DND-41 (cell line): ENCODE data around the gene TMEM232.

ENCODE experiments used
- ATAC-seq: fragments of 200-7000 bp; cut with Tn5 transposase; 3 replicates; pipeline ENCODE4 v1.9.1; 2021; ENCODE audit warnings: low read depth; ENCODE audit not compliant: insufficient read depth
- DNase-seq: peaks from one replicate; pipeline ENCODE4 v3.0.0-alpha.2; 2020
- H2AFZ ChIP-seq: 2 replicates; pipeline ENCODE4 v1.6.0; 2012; ENCODE audit warnings: low read depth, low read length
- H3K27ac ChIP-seq: 2 replicates; pipeline ENCODE4 v1.5.1; 2012; ENCODE audit warnings: low read length, inconsistent platforms
- H3K27me3 ChIP-seq: fragments of 200-600 bp; sonication (generic); 2 replicates; pipeline ENCODE4 v1.6.0; 2012; ENCODE audit warnings: low read length, mild to moderate bottlenecking, inconsistent platforms; ENCODE audit not compliant: insufficient read depth, poor library complexity
- H3K36me3 ChIP-seq: 2 replicates; pipeline ENCODE4 v1.5.1; 2012; ENCODE audit warnings: low read length, inconsistent platforms; ENCODE audit not compliant: insufficient read depth
- H3K4me1 ChIP-seq: 2 replicates; pipeline ENCODE4 v1.5.1; 2012; ENCODE audit warnings: mild to moderate bottlenecking, low read length; ENCODE audit not compliant: insufficient read depth
- H3K4me2 ChIP-seq: 2 replicates; pipeline ENCODE4 v1.6.0; 2012; ENCODE audit warnings: mild to moderate bottlenecking, moderate library complexity, low read length, inconsistent platforms; ENCODE audit not compliant: insufficient read depth
- H3K4me3 ChIP-seq, 2 experiments: fragments of 200-600 bp in 1 of 2; shearing (Covaris generic) in 1 of 2; 2 replicates each; pipeline ENCODE4 v1.5.1; 2012 to 2016; ENCODE audit warnings: inconsistent platforms in 2 of 2, low read length in 2 of 2, mild to moderate bottlenecking in 2 of 2, low read depth in 1 of 2, moderate library complexity in 1 of 2
- H3K79me2 ChIP-seq: 2 replicates; pipeline ENCODE4 v1.6.0; 2012; ENCODE audit warnings: low read length, inconsistent platforms; ENCODE audit not compliant: insufficient read depth
- H3K9ac ChIP-seq: 2 replicates; pipeline ENCODE4 v1.6.0; 2012; ENCODE audit warnings: low read depth, mild to moderate bottlenecking, inconsistent platforms, low read length, moderate library complexity
- H3K9me3 ChIP-seq: 2 replicates; pipeline ENCODE4 v1.5.1; 2012; ENCODE audit warnings: low read length, moderate library complexity, mild to moderate bottlenecking, inconsistent platforms; ENCODE audit not compliant: insufficient read depth, severe bottlenecking
- H4K20me1 ChIP-seq: 2 replicates; pipeline ENCODE4 v1.6.0; 2012; ENCODE audit warnings: low read length; ENCODE audit not compliant: insufficient read depth
- EZH2 ChIP-seq: IDR thresholded peaks from 3 replicates; pipeline ENCODE4 v1.6.1; 2012; ENCODE audit warnings: borderline replicate concordance, low read depth, mild to moderate bottlenecking, moderate library complexity, low read length, inconsistent platforms; ENCODE audit not compliant: severe bottlenecking
- TF ChIP-seq, protein P1 (sequence below): IDR thresholded peaks from 2 replicates; pipeline ENCODE4 v1.5.1; 2012; ENCODE audit warnings: borderline replicate concordance, low read length, moderate library complexity, mild to moderate bottlenecking; ENCODE audit not compliant: poor library complexity, severe bottlenecking; ENCODE audit errors: extremely low read depth

The TMEM232 gene

DNA sequence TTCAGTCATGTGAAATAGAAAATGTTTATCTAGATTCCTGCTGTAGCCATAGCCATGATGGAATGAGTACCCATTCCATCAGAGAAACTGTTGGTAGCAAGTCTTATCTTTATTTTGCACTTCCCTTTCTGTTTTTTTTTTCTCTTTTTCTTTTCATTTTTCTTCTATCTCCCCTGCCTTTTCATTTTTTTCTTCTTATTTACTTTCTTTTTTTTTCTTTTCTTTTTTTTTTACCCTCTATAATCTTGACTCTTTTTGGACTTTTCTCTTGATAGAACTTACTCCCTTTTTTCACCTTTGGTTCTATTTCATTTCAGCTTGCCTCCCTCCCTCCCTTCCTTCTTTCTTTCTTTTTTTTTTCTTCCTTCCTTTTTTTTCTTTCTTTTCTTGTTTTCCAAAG is 27.7 kb upstream of the TMEM232 start:
- DNase-seq (no peak), ATAC-seq (no peak)
- H3K9me3 ChIP-seq = no peaks in the 10 kb centered on the region
- no peak overlapping the region for H3K27ac ChIP-seq
- no peak for TF ChIP-seq EZH2
- TF ChIP-seq, protein P1, sequence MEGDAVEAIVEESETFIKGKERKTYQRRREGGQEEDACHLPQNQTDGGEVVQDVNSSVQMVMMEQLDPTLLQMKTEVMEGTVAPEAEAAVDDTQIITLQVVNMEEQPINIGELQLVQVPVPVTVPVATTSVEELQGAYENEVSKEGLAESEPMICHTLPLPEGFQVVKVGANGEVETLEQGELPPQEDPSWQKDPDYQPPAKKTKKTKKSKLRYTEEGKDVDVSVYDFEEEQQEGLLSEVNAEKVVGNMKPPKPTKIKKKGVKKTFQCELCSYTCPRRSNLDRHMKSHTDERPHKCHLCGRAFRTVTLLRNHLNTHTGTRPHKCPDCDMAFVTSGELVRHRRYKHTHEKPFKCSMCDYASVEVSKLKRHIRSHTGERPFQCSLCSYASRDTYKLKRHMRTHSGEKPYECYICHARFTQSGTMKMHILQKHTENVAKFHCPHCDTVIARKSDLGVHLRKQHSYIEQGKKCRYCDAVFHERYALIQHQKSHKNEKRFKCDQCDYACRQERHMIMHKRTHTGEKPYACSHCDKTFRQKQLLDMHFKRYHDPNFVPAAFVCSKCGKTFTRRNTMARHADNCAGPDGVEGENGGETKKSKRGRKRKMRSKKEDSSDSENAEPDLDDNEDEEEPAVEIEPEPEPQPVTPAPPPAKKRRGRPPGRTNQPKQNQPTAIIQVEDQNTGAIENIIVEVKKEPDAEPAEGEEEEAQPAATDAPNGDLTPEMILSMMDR = no peak
- no peak overlapping the region for H3K4me3 ChIP-seq
- no peaks in the 10 kb centered on the region for H3K27me3 ChIP-seq
- H3K36me3 ChIP-seq = peaks cover 56% of the 10 kb centered on the region
- no peak overlapping the region for H3K4me2 ChIP-seq
- no peaks in the 10 kb centered on the region for H3K79me2 ChIP-seq
- no peak overlapping the region for H2AFZ ChIP-seq
- H3K4me1 ChIP-seq = no peaks in the 10 kb centered on the region
- no peak overlapping the region for H3K9ac ChIP-seq
- H4K20me1 ChIP-seq = no peaks in the 10 kb centered on the region

- Histone ChIP-seq H3K36me3 (peaks cover 57% of the 10 kb centered on the region), H3K4me1 (no peaks in the 10 kb centered on the region), H3K9ac (no peak overlapping the region), H3K9me3 (no peaks in the 10 kb centered on the region), H3K79me2 (no peaks in the 10 kb centered on the region), H3K27me3 (no peaks in the 10 kb centered on the region), H3K27ac (no peak overlapping the region), H3K4me3 (no peak overlapping the region), H3K4me2 (no peak overlapping the region), H4K20me1 (no peaks in the 10 kb centered on the region), H2AFZ (no peak overlapping the region)
- ATAC-seq (no peak), DNase-seq (no peak)
- TF ChIP-seq EZH2 = no peak
- TF ChIP-seq, protein P1 = no peak
These were observed 27.1 kb upstream of the TMEM232 start for GRCh38 chr5:110753600-110753999.

DNA sequence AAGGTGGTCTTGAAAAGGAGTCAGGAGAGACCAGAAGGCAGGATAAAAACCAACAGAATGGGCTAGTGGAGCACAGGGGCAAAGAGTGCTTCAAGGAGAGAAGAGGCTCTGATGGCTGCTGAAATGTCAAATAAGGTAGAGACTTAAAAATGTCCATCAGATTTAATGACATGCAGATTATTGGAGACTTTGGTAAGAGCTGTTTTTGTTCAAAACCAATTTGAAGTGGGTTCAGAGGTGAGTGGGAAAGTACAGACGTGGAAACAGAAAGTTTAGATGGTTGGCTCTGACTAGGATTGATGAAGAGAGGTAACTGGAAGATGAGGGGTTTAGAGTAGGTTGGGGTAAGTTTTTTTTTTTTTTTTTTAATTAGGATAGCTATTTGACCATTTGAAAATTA is 26.5 kb upstream of the TMEM232 start:
- Histone ChIP-seq H3K79me2 (no peaks in the 10 kb centered on the region), H3K4me2 (no peak overlapping the region), H3K27ac (no peak overlapping the region), H2AFZ (no peak overlapping the region), H3K4me1 (no peaks in the 10 kb centered on the region), H3K36me3 (peaks cover 60% of the 10 kb centered on the region), H3K9ac (no peak overlapping the region), H3K9me3 (no peaks in the 10 kb centered on the region), H3K4me3 (no peak overlapping the region), H4K20me1 (no peaks in the 10 kb centered on the region), H3K27me3 (no peaks in the 10 kb centered on the region)
- ATAC-seq (peak; percentile 32; the same call in 1 of the 3 replicates), DNase-seq (no peak)
- TF ChIP-seq, protein P1 = no peak
- TF ChIP-seq EZH2 = no peak
